Ishikawa (cell line): Measurements from ENCODE around the gene FLACC1.

Source experiments
- CEBPB ChIP-seq: IDR thresholded peaks from 2 replicates; pipeline ENCODE4 v1.6.1; 2012
- CREB1 ChIP-seq: IDR thresholded peaks from 2 replicates; pipeline ENCODE4 v1.6.1; 2012; ENCODE audit warnings: low read depth
- EGR1 ChIP-seq: IDR thresholded peaks from 2 replicates; pipeline ENCODE4 v1.6.1; 2012
- EP300 ChIP-seq: IDR thresholded peaks from 2 replicates; pipeline ENCODE4 v1.6.1; 2012; ENCODE audit warnings: borderline replicate concordance
- FOXM1 ChIP-seq: IDR thresholded peaks from 2 replicates; pipeline ENCODE4 v1.6.1; 2012; ENCODE audit warnings: low read depth, borderline replicate concordance
- MAX ChIP-seq: IDR thresholded peaks from 2 replicates; pipeline ENCODE4 v1.6.1; 2012
- NFIC ChIP-seq: IDR thresholded peaks from 2 replicates; pipeline ENCODE4 v1.6.1; 2012
- RAD21 ChIP-seq: IDR thresholded peaks from 2 replicates; pipeline ENCODE4 v1.6.1; 2012; ENCODE audit warnings: low read depth
- REST ChIP-seq: IDR thresholded peaks from 2 replicates; pipeline ENCODE4 v1.6.1; 2012; ENCODE audit warnings: low read depth, mild to moderate bottlenecking
- TAF1 ChIP-seq: IDR thresholded peaks from 2 replicates; pipeline ENCODE4 v1.6.1; 2012; ENCODE audit warnings: low read depth, mild to moderate bottlenecking
- TEAD4 ChIP-seq: IDR thresholded peaks from 2 replicates; pipeline ENCODE4 v1.6.1; 2012
- YY1 ChIP-seq: IDR thresholded peaks from 2 replicates; pipeline ENCODE4 v1.6.1; 2012; ENCODE audit warnings: low read depth
- ZBTB7A ChIP-seq: IDR thresholded peaks from 2 replicates; pipeline ENCODE4 v1.6.1; 2012; ENCODE audit warnings: low read depth

- TF ChIP-seq YY1: no peak
- no peak for TF ChIP-seq EP300
- TF ChIP-seq NFIC: no peak
- TF ChIP-seq TAF1: no peak
- no peak for TF ChIP-seq REST
- no peak for TF ChIP-seq FOXM1
- TF ChIP-seq MAX: no peak
- no peak for TF ChIP-seq ZBTB7A
- TF ChIP-seq CEBPB: no peak
- no peak for TF ChIP-seq CREB1
- TF ChIP-seq RAD21: no peak
- TF ChIP-seq EGR1: no peak
- no peak for TF ChIP-seq TEAD4
These were observed 110.9 kb downstream of the FLACC1 start for GRCh38 chr2:201246280-201246679.
